A549 (cell line): Measurements from ENCODE around the gene RUNX1.

Source experiments
- BHLHE40 ChIP-seq: IDR thresholded peaks from 2 replicates; pipeline ENCODE4 v1.6.1; 2012; ENCODE audit warnings: low read depth, low read length, inconsistent platforms
- EP300 ChIP-seq, 2 experiments: fragments of >200 bp; sonication (Bioruptor Twin); formaldehyde crosslinking; IDR thresholded peaks; 2 replicates in 1 of 2; 3 replicates in 1 of 2; pipeline ENCODE4 v1.6.1; 2016 to 2017
- RNF2 ChIP-seq: fragments of 200-600 bp; sonication (generic); IDR thresholded peaks from 2 replicates; pipeline ENCODE4 v1.6.1; 2016; ENCODE audit warnings: low read depth, mild to moderate bottlenecking, antibody characterized with exemption, moderate library complexity, borderline replicate concordance

DNA sequence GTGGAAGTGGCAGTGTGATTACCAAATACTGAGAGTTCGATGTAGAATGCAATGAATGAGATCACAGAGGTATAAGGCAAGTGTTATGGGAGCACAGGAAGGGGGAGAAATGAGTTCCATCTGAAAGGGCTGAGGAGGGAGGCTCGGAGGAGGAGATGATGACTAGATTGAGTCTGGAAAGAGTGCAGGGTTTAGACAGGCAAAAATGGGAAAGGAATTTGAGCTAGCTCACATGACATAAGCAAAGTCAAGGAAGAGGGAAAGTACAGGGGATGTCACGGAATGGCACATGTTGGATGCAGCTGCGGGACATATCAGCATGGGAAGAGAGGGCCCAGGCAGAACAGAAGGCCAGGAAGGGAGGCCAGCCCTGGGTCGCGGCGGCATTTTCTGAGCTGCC lies 132.7 kb downstream of the RUNX1 start:
- TF ChIP-seq RNF2: no peak
- no peak for TF ChIP-seq BHLHE40
- no peak for TF ChIP-seq EP300 (IDR thresholded peaks at IDR 0.05)
